GM12878 (cell line): Measurements from ENCODE around the gene MYF6. TPM values are rescaled to one million over a fixed set of nuclear protein-coding genes. Genes with fewer than 3 reads are reported as not detected.

Experiments used
- ATAC-seq: fragments of 200-7000 bp; cut with Tn5 transposase; 3 replicates; pipeline ENCODE4 v1.9.1; 2020; ENCODE audit warnings: mild to moderate bottlenecking, moderate library complexity
- BruUV-seq: library from RNA; stranded (reverse); fragments of 400-500 nt; replicated peaks from 2 replicates; lab custom pipeline; 2021; lab: Mats Ljungman, UMichigan
- CTCF ChIA-PET: fragments of 300-600 bp; sonication (Branson Sonifier 250); formaldehyde crosslinking; extraction: SDS; loops from one replicate; lab custom pipeline; 2021; ENCODE audit warnings: inconsistent platforms; lab: Yijun Ruan, JAX
- POLR2A ChIA-PET: fragments of 350-600 bp; formaldehyde crosslinking; extraction: SDS; loops from one replicate; lab custom pipeline; 2021; ENCODE audit warnings: inconsistent platforms; lab: Charles Lee
- RAD21 ChIA-PET: fragments of 300-600 bp; sonication (Branson Sonifier 250); formaldehyde crosslinking; loops from one replicate; lab custom pipeline; 2023; ENCODE audit warnings: antibody characterized with exemption; ENCODE audit not compliant: unreplicated experiment; lab: Charles Lee
- SMC1A ChIA-PET: fragments of 300-600 bp; sonication (Branson Sonifier 250); formaldehyde crosslinking; loops from one replicate; lab custom pipeline; 2023; ENCODE audit not compliant: unreplicated experiment, uncharacterized antibody; lab: Charles Lee
- DNase-seq: peaks from one replicate; pipeline ENCODE4 v3.0.0-alpha.2; 2011; ENCODE audit warnings: low read depth, low spot score
- FAIRE-seq: peaks from 3 replicates; lab custom pipeline; 2011; peaks lifted over from hg19 to GRCh38; lab: Jason Lieb, UNC
- H2AFZ ChIP-seq: 2 replicates; pipeline ENCODE4 v1.6.0; 2011; ENCODE audit warnings: low read depth, low read length, control low read depth; ENCODE audit not compliant: control insufficient read depth
- H3K27ac ChIP-seq: 2 replicates; pipeline ENCODE4 v1.5.1; 2011; ENCODE audit warnings: control low read depth; ENCODE audit not compliant: control insufficient read depth, insufficient read depth
- H3K27me3 ChIP-seq, 2 experiments: replicated peaks in 1 of 2; 2 replicates each; pipeline versions ENCODE4 v1.6.0 to v1.6.1; 2011; ENCODE audit warnings: low read length in 1 of 2; ENCODE audit not compliant: control insufficient read depth in 2 of 2, insufficient read depth in 2 of 2
- H3K36me3 ChIP-seq, 2 experiments: 2 replicates each; pipeline ENCODE4 v1.5.1; 2011; ENCODE audit warnings: low read length in 1 of 2; ENCODE audit not compliant: control insufficient read depth in 2 of 2, insufficient read depth in 2 of 2
- H3K4me1 ChIP-seq: 2 replicates; pipeline ENCODE4 v1.6.1; 2011; ENCODE audit warnings: mild to moderate bottlenecking, low read length, moderate library complexity, mixed read lengths; ENCODE audit not compliant: control insufficient read depth, insufficient read depth
- H3K4me2 ChIP-seq: 2 replicates; pipeline ENCODE4 v1.6.0; 2011; ENCODE audit warnings: control low read depth; ENCODE audit not compliant: control insufficient read depth, insufficient read depth
- H3K4me3 ChIP-seq: fragments of 200-600 bp; sonication (generic); 2 replicates; pipeline ENCODE4 v1.5.1; 2016
- H3K79me2 ChIP-seq: 2 replicates; pipeline ENCODE4 v1.6.0; 2011; ENCODE audit warnings: low read length; ENCODE audit not compliant: control insufficient read depth, insufficient read depth
- H3K9ac ChIP-seq: 2 replicates; pipeline ENCODE4 v1.8.0; 2011; ENCODE audit warnings: low read length, control low read depth, mixed read lengths; ENCODE audit not compliant: control insufficient read depth, insufficient read depth
- H3K9me3 ChIP-seq: replicated peaks from 3 replicates; pipeline ENCODE4 v1.5.1; 2011; ENCODE audit warnings: mild to moderate bottlenecking, low read length; ENCODE audit not compliant: control insufficient read depth, insufficient read depth
- H4K20me1 ChIP-seq: 2 replicates; pipeline ENCODE4 v1.6.0; 2011; ENCODE audit not compliant: control insufficient read depth, insufficient read depth
- BCLAF1 ChIP-seq: fragments of 450-650 bp; IDR thresholded peaks from 2 replicates; pipeline ENCODE4 v1.6.1; 2017; ENCODE audit warnings: antibody characterized with exemption, mild to moderate bottlenecking, moderate library complexity
- NFIC ChIP-seq: IDR thresholded peaks from 2 replicates; pipeline ENCODE4 v1.6.1; 2012; ENCODE audit warnings: low read depth, mild to moderate bottlenecking, inconsistent platforms, low read length, moderate library complexity
- NFXL1 ChIP-seq: fragments of 450-650 bp; IDR thresholded peaks from 2 replicates; pipeline ENCODE4 v1.6.1; 2017; ENCODE audit warnings: antibody characterized with exemption, mild to moderate bottlenecking, borderline replicate concordance
- RELA ChIP-seq: fragments of 450-650 bp; IDR thresholded peaks from 2 replicates; pipeline ENCODE4 v1.8.0; 2014; ENCODE audit warnings: borderline replicate concordance; ENCODE audit not compliant: partially characterized antibody
- REST ChIP-seq: IDR thresholded peaks from 2 replicates; pipeline ENCODE4 v1.6.1; 2012; ENCODE audit warnings: mild to moderate bottlenecking, low read depth, low read length
- WGBS: methylation state at CpG from one replicate; pipeline ENCODE4 v1.1.6; 2016; ENCODE audit warnings: low lambda C conversion rate; ENCODE audit not compliant: insufficient replicate concordance, insufficient coverage; ENCODE audit errors: missing lambda C conversion rate; 5-methylcytosine and 5-hydroxymethylcytosine counted together
- in situ Hi-C: fragments of 300-500 bp; cut with MboI; formaldehyde crosslinking; loops from 9 replicates; pipeline ENCODE4 v1.14.3; 2018; ENCODE audit warnings: mixed read lengths
- intact Hi-C: fragments of 100-400 bp; cut with micrococcal nuclease; formaldehyde crosslinking; loops from one replicate; pipeline ENCODE4 v1.14.2; 2022; ENCODE audit not compliant: unreplicated experiment
- polyA plus RNA-seq, 11 experiments: library from polyadenylated mRNA; depleted of rRNA in 4 of 11; unstranded in 6 of 11; stranded (reverse) in 5 of 11; fragments of >200 nt; fragmentation: Nextera tagmentation in 4 of 11; fragmentation: Illumina TruSeq in 1 of 11; extraction: Ambion mirVana in 4 of 11; extraction: Trizol in 1 of 11; gene quantifications; 1 replicate in 1 of 11; 2 replicates in 10 of 11; pipeline versions ENCODE4 v1.2.1 to v1.2.3, GENCODE V29; 2011 to 2016; ENCODE audit warnings: inconsistent platforms in 2 of 11, missing spikeins in 2 of 11, low read depth in 1 of 11
- total RNA-seq, 4 experiments: library from RNA; depleted of rRNA in 3 of 4; stranded (reverse); fragments of >200 nt in 3 of 4; fragmentation: Illumina TruSeq in 1 of 4; extraction: Trizol in 1 of 4; gene quantifications; 2 replicates each; pipeline versions ENCODE4 v1.2.1 to v1.2.3, GENCODE V29; 2013 to 2021

Gene MYF6
- total and polyA plus RNA-seq, 10 of the 15 experiments (the other 5 are each of a cell fraction or from before 2014, with no cell fraction given): not detected

- no peaks in the 10 kb centered on the region for H3K9me3 ChIP-seq
- ChIA-PET CTCF (no interaction called here), RAD21 (no interaction called here), SMC1A (no interaction called here), POLR2A (no interaction called here)
- ATAC-seq (no peak), DNase-seq (no peak), FAIRE-seq (no peak)
- no peaks in the 10 kb centered on the region for H3K79me2 ChIP-seq
- no peak overlapping the region for H2AFZ ChIP-seq
- no peak overlapping the region for H3K27ac ChIP-seq
- TF ChIP-seq NFXL1: no peak
- no peak for TF ChIP-seq RELA
- TF ChIP-seq REST: no peak
- no peak for TF ChIP-seq NFIC
- TF ChIP-seq BCLAF1: no peak
- WGBS: 23% methylated on average over 16 of the region's 16 CpGs
- no peaks in the 10 kb centered on the region for H3K36me3 ChIP-seq
- H3K27me3 ChIP-seq: peaks cover 11 to 16% of the 10 kb centered on the region in 2 experiments
- no TSS peak for BruUV-seq
- H3K4me2 ChIP-seq: no peak overlapping the region; the same call in 1 of the 2 replicates
- no peaks in the 10 kb centered on the region for H3K4me1 ChIP-seq
- H4K20me1 ChIP-seq: no peaks in the 10 kb centered on the region
- in situ Hi-C loops: no loop called here
- no peak overlapping the region for H3K4me3 ChIP-seq
- intact Hi-C loops: loop anchor here (5.0 kb wide), 1 partner anchor 242 kb away; no protein-coding TSS in a partner anchor
- H3K9ac ChIP-seq: no peak overlapping the region
Measured at GRCh38 chr12:80714055-80714454, 6.6 kb downstream of the MYF6 start.
